Measurements from ENCODE around the gene KBTBD4.

DNA sequence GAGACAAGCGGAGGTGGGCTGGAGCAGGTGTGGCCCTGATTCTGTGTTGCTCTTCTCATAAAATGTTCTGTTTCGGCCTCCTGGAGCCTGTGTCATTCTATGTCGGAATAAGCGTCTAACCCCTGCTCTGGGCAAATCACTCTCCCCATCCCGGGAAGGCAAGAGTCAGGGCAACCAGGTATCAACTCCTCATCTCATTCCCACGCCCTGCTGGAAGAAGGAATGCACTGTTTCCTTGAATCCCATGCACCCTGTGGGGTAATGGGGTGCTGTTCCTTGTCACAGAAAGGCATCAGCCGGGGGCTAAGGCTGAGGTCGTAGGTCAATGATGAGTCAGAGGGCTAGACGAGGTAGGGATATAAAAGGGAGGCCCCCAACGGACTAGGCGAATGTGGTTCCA is 10.3 kb upstream of the KBTBD4 start:
- TF ChIP-seq, protein P1, sequence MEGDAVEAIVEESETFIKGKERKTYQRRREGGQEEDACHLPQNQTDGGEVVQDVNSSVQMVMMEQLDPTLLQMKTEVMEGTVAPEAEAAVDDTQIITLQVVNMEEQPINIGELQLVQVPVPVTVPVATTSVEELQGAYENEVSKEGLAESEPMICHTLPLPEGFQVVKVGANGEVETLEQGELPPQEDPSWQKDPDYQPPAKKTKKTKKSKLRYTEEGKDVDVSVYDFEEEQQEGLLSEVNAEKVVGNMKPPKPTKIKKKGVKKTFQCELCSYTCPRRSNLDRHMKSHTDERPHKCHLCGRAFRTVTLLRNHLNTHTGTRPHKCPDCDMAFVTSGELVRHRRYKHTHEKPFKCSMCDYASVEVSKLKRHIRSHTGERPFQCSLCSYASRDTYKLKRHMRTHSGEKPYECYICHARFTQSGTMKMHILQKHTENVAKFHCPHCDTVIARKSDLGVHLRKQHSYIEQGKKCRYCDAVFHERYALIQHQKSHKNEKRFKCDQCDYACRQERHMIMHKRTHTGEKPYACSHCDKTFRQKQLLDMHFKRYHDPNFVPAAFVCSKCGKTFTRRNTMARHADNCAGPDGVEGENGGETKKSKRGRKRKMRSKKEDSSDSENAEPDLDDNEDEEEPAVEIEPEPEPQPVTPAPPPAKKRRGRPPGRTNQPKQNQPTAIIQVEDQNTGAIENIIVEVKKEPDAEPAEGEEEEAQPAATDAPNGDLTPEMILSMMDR (IDR thresholded peaks at IDR 0.05), result no peak
- TF ChIP-seq POLR2A (IDR thresholded peaks at IDR 0.05), result no peak

Data from heart left ventricle (tissue), 13 donors.